Stimulated activated CD4-positive, alpha-beta T cell treated with anti-CD3 and anti-CD28 coated beads, Interleukin-4, amount 100 ng/mL, for 48 hours (primary cell): ENCODE measurements around the gene ESRRA.
"Not testable (repeated sequence)": the region's sequence is repeated elsewhere in the genome, so short reads cannot be mapped to it uniquely, and the experiment has no call there.

ENCODE experiments used
- DNase-seq, 2 donors: peaks; one replicate each; pipeline ENCODE4 v3.0.0-alpha.2; 2020; ENCODE audit warnings: low read depth in 2 of 2

Gene ESRRA

DNA sequence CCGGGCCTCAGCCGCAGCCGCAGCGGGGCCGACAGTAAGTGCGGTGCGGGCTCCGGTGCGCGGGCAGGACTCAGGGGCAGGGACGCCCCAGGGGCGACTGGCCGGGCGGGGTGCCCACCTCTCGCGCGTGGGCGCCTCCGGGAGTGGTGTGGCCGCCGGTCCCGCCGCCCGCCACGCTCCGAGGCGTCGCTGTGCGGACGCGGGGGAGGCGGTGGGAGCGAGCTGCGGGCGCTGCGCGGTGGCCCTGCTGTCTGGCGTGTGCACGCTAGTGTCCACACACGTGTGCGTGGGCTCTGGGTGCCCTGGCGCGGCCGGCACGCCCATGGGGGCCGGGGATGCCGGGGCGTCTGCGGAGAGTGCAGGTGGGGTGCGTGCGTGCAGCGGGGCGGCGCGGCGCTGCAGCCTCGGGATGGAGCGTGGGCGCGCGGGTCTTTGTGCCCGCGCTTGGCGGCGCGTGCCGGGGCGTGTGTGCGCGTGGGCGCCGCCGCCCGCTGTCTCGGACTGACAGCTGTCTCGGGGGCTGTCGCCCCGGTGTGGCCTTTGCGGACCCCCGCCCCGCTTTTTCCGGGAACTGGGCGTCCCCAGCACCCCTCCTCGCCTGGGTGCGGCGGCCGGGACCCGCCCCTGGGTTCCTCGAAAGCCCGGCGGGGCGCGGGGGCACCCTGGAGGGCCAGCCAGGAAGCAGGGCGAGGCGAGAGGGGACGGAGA, 13.4 kb upstream of the ESRRA start:
- no peak for DNase-seq

DNA sequence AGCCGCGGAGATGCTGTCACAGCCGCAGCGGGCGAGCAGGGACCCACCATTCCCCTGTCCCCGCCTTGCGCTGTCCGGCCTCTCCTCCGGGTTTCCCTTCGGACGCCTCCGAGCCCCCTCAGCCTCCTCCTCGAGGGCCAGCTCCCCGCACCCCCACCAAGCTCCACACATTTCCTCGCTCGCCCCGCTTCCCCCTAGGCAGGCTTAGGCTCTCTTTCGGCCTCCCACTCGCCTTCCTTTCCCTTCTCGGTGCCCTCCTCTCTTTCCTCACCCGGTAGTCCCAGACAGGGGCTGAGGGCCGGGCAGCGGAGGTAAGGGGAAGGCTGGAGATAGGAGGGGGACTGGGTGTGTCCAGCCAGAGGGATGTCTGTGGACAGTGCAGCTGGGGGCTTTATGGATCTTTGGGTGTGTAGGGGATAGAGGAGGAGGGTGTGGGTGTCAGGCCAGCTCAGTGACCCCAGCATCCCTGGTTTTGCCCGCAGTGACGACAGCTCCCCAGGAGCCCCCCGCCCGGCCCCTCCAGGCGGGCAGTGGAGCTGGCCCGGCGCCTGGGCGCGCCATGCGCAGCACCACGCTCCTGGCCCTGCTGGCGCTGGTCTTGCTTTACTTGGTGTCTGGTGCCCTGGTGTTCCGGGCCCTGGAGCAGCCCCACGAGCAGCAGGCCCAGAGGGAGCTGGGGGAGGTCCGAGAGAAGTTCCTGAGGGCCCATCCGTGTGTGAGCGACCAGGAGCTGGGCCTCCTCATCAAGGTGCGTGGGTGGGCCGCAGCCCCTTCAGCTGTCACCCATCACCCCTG, 12.7 kb upstream of the ESRRA start:
- DNase-seq: no peak

DNA sequence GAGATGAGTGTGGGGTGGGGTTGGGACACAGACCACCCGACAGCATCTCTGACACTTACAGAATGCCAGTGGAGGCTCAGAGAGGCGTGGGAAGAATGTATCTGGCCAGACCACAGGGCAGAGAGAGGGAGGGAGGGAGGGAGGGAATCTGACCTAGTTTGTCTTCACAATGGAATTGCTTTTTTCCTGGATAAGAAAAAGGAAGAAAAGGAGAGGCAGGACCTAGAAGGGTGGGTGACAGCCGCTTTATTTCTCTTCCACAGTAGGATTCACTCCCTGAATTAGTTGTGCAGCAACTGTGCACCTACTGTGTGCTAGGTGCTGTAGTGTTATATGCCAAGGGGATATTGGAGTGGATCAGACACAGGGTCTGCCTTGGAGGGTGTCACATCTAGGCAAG, 10.6 kb upstream of the ESRRA start:
- DNase-seq: no peak

DNA sequence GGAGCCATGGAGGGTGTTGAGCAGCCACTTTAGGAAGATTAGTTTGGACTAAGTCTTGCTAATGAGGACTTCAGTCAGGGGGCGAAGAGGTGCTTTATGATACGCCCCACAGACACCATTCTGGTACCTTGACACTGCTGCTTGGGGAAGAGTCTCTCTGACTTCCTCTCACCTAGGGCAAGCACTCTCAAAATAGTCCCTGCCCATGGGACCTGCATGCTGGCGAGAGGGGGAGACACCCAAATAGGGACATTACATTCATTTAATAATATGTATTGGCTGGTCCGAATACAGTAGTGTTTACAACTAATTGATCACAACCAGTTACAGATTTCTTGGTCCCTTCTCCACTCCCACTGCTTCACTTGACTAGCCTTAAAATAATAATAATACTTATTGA, 9.6 kb upstream of the ESRRA start:
- DNase-seq: no peak

DNA sequence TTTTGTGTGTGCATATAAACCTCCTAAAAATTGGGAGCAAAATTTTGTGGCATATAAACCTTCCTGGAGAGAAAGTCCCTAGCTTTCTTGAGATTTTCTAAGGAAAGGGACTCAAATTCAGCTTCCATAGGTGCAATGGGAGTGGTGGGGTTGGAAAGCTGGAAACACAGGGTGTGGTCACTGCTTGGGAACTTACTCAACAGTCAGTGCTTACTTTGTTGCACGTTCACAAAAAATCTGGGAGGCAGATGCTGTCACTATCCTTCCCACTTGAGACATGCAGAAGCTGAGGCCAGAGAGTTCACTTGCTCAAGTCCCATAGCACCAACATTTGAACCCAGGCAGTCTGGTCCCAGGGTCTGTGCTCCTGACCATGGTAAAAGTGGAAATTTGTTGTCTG, 9.1 kb upstream of the ESRRA start:
- no peak for DNase-seq

DNA sequence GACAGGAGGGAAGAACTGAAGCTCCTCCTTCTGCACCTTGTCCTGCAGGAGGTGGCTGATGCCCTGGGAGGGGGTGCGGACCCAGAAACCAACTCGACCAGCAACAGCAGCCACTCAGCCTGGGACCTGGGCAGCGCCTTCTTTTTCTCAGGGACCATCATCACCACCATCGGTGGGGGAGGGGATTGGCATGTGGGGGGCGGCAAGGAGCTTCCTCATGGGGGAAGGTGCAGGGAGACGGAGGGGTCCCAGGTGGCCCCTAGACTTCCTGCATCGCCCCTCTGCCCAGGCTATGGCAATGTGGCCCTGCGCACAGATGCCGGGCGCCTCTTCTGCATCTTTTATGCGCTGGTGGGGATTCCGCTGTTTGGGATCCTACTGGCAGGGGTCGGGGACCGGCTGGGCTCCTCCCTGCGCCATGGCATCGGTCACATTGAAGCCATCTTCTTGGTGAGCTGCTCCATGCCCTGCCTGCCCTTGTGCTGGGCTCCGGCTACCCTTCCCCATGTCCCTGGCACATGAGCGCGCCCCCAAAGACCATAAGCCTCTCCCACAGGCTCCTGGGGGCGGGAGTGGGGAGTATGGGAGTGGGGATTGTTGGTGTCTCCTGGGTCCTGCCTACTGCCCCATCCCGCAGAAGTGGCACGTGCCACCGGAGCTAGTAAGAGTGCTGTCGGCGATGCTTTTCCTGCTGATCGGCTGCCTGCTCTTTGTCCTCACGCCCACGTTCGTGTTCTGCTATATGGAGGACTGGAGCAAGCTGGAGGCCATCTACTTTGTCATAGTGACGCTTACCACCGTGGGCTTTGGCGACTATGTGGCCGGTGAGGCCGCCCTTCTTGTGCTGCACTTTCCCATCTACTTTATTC, 8.3 kb upstream of the ESRRA start:
- no peak for DNase-seq

DNA sequence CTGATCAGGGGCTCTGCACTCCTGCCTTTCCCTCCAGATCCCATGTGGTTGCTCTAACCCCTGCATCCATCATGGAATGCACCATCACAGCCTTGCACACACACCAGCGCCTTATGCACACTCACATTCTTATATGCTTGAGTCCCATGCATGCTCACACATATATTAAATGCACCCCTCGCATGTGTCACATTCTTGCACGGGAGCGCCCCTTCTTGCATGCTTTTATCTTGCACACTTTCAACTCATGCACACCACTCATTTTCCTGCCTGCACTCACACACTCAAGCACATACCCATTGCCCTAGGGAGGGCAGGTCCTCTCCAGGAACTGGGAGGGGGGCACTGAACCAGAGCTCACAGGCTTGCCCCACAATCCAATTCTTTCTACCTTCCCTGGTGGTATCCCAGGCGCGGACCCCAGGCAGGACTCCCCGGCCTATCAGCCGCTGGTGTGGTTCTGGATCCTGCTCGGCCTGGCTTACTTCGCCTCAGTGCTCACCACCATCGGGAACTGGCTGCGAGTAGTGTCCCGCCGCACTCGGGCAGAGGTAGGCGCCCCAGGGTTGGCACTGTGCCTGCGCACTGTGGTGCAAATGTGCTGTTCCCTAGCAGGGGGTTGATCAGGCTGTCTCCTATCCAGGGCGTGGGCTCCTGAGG, 7.5 kb upstream of the ESRRA start:
- DNase-seq: no peak

DNA sequence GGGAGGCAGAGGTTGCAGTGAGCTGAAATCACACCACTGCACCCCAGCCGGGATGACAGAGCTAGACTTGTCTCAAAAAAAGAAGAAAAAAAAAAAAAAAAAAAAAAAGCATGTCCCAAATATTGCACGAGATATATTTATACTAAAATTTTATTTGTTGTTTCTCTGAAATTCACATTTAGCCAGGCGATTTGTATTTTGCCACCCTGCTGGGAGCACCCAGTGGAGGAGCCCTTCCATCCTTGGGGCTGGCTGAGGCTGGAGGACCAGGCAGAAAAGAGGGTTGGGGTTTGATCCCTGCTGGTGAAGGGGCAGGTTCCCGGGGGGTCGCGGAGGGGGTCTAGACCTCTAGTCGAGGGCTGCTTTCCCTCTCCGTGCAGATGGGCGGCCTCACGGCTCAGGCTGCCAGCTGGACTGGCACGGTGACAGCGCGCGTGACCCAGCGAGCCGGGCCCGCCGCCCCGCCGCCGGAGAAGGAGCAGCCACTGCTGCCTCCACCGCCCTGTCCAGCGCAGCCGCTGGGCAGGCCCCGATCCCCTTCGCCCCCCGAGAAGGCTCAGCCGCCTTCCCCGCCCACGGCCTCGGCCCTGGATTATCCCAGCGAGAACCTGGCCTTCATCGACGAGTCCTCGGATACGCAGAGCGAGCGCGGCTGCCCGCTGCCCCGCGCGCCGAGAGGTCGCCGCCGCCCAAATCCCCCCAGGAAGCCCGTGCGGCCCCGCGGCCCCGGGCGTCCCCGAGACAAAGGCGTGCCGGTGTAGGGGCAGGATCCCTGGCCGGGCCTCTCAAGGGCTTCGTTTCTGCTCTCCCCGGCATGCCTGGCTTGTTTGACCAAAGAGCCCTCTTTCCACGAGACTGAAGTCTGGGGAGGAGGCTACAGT, 6.1 kb upstream of the ESRRA start:
- DNase-seq: no peak

DNA sequence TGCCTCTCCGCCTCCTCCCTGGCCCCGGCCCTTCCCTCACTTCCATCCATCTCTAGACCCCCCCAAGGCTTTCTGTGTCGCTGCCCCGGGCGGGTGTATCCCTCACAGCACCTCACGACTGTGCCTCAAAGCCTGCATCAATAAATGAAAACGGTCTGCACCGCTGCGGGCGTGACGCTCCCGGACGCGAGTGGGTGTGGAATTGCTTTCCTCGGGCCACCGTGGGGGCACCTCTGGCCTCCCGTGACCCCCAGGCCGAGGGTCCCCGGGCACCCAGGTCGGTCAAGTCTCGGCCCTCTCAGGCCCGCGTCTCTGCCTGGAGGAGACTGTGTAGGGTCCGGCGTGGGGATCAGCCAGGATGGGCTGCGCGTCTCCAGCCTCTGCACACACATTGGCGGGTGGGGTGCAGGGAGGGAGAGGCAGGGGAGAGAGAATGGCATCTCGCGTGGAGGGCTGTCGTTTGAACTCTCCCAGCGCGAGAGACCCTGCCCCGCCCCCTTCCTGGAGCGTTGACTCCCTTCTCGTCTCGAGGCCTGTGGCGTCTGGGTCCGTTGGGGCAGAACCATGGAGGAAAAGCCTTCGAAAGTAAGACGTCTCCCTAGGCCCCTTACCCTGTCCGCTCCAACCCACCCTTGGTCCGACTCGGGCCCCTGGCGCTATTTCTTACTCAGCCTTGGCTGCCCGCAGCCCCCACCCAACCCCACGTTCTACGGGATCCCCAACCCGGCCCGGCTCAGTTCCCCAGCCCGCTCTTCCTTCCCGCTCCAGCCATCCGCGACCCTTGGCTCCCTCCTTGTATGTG, 5.3 kb upstream of the ESRRA start, which contains the start of gene CATSPERZ:
TSS of gene CATSPERZ (plus strand) at position 512 of the 802 bp plus-strand sequence. CDS start at position 565, 53 bp downstream.
- no peak for DNase-seq

DNA sequence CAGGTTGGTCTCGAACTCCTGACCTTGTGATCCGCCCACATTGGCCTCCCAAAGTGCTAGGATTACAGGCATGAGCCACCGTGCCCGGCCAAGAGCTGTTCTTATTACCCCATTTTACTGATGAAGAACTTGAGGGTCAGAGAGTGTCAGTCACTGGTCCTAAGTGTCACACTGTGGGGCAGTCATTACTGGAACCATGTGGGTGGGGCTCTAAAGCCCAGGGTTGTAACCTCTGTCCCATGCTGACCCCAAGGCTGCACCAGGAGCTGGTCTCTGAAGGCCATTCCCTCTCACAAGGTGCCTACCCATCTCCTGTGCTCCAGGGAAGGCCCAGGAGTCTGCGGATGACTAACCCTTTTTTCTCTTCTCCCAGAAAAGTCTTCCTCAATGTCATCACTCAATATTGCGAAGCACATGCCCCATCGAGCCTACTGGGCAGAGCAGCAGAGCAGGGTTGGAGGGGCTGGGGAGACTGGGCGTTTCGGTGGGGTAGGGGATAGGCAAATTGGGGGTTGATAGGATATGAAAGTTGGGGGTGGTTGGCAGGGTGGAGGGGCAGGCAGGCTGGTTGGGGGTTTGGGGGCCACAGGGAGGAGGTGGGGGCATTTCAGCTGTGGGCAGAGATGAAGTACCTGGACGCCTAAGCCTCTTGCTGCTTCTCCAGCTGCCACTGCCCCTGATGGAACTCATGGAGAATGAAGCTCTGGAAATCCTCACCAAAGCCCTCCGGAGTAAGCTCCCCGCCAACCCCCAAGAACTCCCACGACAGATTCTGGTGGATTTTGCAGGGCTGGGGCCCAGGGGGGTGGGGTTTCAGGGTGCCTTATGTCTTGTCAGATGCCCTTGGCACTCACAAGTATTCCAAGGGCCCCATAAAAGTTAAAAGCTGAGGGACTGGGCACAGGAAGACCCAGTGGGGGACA, 2.0 kb upstream of the ESRRA start:
- no peak for DNase-seq

DNA sequence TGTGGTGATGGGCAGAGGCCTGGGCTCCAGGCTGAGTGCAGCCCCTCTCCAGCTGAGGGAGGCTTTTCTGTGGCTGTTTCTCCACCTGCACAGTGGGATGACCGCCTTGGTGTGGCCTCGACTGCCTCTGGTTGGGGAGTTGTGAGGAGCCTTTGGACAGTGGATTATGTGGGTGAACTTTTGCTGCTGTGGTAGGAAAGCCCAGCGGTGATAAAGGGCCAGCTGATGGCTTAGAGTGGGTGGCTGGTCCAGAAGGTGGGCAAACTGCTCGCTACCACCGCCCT, 1.4 kb upstream of the ESRRA start:
- no peak for DNase-seq

DNA sequence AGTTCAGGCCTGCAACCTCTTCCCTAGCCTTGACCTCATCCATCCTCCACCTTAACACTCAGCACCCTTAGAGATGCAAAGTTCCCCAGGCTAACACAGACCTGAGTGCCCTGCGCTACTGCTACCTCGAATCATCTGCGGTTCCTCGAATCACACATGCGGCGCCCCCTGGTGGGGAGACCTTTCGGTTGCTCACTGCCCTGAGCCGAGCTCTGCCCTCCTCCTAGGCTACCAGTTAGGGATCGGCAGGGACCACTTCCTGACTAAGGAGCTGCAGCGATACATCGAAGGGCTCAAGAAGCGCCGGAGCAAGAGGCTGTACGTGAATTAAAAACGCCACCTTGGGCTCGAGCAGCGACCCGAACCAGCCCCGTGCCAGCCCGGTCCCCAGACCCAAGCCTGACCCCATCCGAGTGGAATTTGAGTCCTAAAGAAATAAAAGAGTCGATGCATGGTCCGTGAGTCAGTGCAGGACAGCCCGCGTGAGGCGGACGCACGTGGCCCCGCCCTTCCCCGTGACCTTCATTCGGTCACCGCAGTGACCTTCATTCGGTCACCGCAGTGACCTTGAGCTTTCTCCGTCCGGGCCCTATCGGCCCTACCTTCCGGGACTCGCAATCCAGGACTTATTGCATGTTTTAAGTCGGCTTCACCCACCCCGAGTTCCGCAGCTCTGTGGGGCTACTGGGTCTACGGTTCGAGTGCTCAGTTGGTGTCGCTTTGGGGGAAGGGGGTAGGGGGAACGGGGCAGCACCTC, 830 bp upstream of the ESRRA start:
- DNase-seq: peak; percentile 96 to 99

DNA sequence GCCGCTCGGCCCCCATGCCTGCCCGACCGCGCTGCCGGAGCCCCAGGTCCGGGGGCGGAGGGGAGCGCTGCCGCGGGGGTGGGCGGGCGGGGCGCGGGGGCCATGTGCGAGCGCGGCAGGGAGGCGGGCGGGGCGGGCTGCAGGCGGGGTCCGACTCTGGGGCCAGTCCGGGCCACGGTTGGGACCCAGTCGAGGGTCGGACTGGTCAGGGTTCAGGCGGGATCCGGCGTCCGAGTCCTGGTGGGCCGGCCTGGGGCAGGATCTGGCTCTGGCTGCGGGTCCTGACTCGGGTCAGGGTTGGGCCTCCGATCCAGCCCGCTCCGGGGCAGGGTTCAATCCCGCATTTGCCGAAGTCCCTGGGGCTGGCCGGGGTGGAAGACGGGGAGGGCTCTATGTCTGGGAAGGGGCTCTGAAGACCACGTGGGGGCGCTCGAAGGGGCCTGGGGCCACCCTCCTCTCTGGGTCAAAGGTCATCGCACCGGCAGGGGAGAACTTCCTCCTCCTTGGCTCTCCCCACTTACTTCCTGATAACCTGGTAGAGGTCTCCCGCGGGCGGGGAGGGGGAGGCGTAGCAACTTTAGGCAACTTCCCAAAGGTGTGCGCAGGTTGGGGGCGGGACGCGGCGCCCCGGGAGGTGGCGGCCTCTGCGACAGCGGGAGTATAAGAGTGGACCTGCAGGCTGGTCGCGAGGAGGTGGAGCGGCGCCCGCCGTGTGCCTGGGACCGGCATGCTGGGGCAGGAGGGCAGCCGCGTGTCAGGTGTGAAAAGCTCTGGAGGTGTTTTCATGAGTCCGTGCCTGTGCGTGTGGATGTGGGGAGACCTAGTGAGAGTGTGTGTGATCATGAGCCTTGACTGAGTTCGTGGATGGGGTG, 603 bp downstream of the ESRRA start:
- DNase-seq: peak; percentile 51 to 65

DNA sequence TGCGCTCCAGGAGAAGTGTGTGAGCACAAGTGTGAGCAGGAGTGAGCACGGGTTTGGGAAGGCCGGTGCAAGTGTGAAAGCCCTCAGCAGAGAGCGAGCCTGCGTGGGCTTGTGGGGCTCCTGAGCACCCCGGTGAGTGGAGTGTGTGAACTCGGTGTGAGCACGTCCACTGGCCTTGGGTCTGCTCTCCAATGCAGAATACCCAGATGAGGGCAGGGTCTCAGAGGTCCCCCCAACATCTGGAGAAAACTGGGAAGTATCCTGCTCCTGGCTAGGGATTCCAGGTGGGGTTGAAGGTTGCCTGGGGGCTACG, 1.2 kb downstream of the ESRRA start:
- DNase-seq: no peak

DNA sequence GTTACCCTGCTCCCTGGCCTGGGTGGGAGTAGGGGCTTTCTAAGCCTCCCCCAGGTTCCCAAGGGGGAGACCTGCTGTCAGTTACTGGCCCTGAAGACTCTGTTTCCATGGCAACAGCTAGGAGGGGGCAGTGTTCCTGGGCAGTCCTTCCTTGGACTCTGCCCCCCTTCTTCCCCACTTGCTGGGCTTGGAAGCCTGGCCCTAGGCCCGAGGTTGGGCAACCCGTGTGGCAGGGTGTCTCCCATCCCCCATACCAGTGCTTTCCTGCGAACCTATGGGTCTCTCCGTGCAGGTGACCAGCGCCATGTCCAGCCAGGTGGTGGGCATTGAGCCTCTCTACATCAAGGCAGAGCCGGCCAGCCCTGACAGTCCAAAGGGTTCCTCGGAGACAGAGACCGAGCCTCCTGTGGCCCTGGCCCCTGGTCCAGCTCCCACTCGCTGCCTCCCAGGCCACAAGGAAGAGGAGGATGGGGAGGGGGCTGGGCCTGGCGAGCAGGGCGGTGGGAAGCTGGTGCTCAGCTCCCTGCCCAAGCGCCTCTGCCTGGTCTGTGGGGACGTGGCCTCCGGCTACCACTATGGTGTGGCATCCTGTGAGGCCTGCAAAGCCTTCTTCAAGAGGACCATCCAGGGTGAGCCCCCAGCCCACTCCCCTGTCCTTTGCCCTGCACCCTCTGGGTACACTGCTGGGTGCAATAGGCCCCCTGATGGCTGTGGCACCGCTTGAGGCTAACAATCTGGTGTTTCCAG, 1.7 kb downstream of the ESRRA start:
- no peak for DNase-seq

DNA sequence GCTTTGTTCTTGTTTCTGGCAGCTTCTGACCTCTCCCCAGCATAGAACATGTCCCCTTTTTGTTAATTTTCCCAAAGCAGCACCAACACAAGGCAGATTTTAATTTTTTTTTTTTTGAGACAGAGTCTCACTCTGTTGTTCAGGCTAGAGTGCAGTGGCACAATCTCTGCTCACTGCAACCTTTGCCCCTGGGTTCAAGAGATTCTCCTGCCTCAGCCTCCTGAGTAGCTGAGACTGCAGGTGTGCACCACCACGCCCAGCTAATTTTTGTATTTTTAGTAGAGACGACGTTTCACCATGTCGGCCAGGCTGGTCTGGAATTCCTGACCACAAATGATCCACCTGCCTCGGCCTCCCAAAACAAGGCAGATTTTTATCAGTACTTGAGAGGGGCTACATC, 2.5 kb downstream of the ESRRA start:
- not testable (repeated sequence) for DNase-seq

DNA sequence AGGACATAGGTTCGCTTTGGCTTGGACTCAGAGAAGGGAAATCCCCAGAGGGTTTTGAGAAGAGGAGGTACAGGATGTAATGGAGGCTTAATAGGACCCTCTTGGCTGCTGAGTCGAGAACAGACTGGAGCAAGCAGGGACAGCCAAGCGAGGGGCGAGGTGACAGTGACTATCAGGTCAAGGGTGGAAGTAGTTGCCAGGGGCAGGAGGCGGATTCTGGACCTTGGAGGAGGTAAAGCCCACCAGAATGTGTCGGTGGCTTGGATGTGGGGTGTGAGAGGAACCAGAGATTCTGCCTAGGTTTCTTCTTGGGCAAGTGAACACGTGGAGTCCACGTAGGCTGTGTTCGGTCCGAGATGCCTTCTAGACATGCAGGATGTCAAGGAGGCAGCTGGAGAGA, 7.6 kb downstream of the ESRRA start:
- DNase-seq: no peak
